ENCODE data around the gene PDCD1.
A peak's percentile ranks its signal among the peaks of the same experiment; 100 is the strongest.

Gene PDCD1

DNA sequence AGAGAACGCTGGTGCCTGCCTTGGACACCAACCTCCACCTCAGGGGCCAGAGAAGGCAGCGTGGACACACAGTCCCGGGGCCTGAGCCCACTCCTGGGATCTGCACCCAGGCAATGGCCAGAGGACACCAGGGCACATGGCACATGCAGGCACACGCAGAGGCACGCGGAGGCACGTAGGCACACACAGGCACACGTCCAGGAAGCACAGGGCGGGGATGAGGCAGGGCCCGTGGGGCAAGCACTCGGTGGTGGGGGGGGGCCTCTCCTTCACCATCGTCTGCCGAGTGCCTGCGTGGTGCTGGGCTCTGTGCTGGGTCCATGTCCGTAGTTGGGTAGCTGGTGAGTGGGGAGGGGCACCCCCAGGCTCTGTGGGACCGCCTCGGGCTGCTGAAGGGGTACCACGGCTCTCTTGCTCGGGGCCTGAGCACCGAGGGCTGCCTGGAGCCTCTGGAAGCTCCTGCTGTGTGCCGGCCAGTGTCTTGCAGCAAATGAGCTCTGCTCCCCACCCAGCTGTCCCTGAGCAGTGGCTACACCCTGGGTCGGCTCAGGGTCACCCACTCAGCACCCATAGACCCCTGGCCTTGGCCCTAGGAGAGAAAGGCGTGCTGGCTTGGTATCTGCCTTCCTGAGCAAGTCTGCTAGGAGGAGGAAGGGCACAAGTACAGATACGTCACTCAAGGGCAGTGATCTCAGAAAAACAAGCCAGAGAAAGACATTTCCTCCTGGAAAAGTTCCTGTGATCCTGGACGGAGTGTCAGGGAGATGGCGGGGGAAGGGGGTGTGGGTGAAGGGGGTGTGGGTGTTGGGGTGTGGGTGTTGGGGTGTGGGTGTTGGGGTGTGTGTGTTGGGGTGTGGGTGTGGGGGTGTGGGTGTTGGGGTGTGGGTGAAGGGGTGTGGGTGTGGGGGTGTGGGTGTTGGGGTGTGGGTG lies 37.3 kb upstream of the PDCD1 start:
- DNase-seq (ENCODE audit: low read depth): no peak

- no peak for DNase-seq (ENCODE audit: low read depth)
Measured at GRCh38 chr2:241895427-241895711, 36.7 kb upstream of the PDCD1 start.

DNA sequence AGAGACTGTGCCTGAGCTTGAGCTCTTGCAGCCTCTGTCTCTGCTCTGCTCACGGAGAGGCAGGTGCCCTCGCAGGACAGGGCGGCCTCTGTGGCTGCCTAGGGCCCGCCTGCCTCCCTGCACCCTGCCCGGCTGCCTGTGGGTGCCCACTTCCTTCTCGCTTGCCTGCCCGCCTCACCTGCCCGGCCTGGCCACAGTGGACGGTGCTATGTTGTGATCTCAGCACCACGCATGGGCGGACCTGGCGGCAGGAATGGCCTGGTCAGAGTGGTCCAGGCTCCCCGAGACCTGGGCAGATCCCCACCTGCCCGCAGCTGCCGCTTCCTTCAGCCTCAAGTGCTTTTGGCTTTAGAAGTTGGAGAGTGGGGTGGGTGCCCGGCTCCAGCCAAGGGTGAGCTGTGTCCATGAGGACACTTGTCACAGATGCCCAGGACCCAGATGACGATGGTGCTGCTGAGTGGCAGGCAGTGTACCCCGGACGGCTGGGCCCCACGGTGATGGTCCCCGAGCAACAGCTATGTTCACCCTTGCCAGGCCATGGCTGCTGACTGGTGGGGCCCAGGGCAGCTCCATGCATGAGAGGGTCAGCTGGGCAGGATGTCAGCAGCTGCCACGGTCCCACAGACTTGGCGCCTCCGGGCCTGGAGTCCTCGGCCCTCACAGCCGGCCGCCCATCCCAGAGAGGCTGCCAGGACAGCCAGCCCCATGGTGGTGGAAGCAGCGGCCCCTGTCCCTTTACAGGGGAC lies 36.2 kb upstream of the PDCD1 start:
- no peak for DNase-seq (ENCODE audit: low read depth)

- DNase-seq (ENCODE audit: low read depth): no peak
Measured at GRCh38 chr2:241894056-241894641, 35.5 kb upstream of the PDCD1 start.

DNA sequence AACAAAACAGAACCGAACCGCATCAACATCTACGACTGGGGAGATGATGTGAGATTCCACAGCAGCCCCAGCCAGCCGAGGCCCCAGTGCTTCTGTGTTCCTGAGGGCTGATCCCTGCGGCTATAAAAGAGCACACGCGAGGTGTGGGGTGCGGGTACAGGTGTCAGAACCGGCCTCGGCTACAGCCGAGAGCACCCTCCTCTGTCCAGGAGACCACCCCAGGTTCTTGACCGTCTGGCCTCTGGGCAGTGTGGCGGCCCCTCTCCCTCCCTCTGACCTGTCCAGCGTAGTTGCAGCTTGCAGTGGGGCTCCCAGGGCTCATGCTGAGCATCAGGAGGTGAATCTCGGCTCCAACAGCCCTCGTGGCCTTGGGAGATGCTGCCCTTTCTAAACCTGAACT lies 34.6 kb upstream of the PDCD1 start:
- no peak for DNase-seq (ENCODE audit: low read depth)

DNA sequence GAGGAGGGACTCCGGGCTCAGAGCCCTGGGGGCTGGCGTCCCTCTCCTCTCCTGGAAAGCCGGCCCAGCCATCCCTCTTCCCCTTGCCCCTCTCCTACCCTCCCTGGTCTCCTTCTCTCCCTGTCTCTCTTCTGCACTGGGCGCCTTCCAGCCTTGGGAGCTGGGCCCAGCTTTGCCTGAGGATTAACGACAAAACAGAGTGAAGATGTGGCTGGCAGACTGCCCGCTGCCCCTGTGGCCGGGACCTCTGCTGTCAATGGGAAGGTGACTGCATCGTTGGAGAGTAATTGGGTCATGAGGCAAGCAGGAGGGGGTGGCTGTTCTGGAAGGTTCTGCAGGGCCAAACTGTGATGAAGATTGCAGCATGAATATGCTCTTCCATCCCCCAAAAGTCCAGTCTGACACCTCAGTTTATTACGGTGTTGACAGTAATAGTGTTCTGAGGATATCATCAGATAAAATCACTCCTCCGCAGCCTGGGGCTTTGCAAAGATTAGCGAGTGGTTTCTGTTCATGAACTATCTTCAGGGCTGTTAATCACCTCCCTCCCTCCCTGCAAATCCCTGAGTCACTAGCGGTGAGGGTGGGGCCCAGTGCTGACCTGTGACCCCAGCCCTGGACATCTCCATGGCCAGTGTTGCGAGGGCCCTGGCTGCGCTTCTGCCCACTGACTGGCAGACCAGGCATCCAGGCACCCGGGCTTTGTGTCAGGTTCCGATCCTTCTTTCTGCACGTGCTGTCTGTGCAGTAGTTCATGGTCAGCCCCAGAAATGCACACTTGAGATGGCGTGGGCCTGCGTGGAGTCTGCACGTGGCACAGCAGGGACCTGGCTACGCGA lies 33.8 kb upstream of the PDCD1 start:
- no peak for DNase-seq (ENCODE audit: low read depth)

DNA sequence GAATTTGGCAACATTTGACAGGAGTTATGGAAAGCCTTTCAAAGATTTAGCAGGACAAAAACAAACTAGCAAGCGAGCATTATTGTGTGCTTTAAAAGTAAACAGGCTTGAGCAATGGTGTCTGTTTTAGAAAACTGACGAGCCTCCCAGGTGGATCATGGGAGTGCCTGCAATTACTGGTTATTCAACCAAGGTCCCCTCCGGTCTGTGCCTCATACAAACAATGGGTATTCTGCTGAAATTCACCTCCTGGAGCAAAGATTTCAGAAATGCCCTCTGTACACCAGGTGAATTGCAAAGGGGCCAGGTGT lies 33.2 kb upstream of the PDCD1 start:
- DNase-seq (ENCODE audit: low read depth): no peak

GRCh38 chr2:241891315-241891987 lies 32.8 kb upstream of the PDCD1 start:
- DNase-seq (ENCODE audit: low read depth): no peak

DNA sequence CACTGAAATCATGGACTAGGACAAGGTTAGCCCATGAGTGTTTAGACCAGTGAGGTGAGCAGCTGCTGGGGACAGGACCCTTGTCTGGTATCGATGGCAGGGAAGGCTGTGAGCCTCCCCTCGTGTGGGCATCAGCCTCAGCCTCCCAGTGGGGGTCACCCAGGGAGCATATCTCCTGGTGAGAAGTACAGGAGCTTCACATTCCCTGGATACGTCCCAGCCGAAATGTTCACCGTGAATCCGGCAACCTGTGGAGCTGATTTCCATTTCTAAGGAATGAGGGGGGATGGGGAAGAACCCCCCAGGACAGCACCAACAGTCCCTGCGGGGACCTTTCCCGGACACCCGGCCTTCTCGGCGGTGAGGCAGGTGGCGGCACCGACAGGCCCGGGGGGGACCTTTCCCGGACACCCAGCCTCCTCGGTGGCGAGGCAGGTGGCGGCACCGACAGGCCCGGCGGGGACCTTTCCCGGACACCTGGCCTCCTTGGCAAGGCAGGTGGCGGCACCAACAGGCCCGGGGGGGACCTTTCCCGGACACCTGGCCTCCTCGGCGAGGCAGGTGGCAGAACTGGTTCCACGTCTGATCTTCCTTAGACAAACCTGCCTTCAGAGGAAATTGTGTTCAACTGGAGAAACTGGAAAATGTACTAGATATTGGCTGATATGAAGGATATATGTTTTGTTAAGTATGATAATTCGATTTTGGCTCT lies 32.0 kb upstream of the PDCD1 start:
- no peak for DNase-seq (ENCODE audit: low read depth)

DNA sequence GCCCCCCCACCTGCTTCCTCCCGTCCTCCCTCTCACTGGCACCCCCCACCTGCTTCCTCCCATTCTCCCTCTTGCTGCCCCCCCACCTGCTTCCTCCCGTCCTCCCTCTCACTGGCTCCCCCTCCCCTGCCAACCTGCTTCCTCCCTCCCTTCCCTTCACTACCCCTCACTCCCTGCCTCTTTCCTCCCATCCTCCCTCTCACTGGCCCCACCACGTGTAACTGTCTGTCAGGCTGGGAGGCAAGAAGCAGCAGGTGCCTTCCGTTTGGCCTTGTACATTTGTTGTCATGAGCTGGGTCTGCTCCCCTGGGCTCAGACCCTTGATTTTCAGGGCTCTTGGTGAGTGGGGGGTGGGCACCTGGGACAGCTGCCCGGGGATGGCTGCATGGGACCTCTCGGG lies 29.9 kb upstream of the PDCD1 start:
- DNase-seq (ENCODE audit: low read depth): no peak

- no peak for DNase-seq (ENCODE audit: low read depth)
Measured at GRCh38 chr2:241887806-241888522, 29.3 kb upstream of the PDCD1 start.

DNA sequence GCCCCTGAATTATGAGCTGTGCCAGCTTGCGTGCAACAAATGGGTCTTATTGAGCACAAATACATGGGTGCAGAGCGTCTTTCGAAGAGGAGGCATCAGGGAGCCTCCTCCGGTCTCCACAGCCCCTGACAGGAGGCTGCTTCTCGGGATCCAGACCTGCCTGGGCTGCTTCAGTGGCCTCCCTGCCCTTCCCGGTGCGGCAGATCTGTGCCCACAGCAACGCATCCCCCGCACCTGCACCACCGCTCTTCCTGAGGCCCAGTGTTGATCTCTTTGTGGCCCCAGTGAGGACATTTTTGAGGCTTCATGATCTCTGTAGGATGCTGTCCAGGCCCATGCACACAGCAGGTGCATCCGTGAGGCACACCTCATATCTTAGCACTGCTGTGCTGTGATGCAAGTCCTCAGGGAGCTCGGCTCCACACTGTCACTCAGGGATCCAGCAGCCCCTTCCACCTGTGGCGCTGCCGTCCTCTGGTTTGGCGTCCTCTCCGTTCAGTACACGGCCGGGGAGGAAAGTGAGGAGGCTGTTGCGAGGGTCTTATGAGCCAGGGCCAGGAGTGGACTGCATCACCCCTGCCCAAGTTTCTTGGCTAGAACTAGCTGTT lies 28.2 kb upstream of the PDCD1 start:
- DNase-seq (ENCODE audit: low read depth): no peak

DNA sequence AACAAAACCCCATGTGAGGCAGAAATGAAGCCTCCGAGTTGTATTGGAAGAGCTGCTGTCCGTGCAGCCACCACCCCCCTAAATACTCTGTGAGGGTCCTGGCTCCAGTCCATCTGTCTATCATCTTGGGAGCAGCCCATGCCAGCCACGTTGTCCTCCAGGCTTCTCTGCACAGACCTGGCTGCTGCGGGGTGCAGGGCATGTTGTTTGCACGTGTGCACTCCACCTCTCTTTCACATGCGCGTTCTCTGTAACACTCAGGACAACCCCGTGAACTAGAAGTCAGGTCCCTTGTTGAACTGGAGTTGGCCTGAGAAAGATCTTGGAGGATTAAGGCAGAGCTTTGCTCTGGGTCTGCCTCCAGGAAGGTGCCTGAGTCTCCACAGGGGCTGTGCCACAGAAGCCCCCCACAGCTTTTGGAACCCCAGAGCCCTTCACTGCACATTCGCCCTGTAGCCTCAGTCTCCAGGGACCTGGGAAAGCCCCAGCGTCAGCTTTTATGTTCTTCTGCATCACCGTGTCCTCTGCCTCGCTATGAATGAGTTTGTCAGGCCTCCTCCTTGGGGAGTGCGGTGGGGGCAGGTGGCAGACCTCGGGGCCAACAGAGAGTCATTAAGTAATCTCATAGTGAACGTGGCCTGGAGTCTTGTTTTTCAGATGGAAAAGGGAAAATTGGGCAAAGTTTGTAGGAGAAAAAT lies 27.4 kb upstream of the PDCD1 start:
- no peak for DNase-seq (ENCODE audit: low read depth)

- DNase-seq (ENCODE audit: low read depth): no peak
Measured at GRCh38 chr2:241885291-241885945, 26.7 kb upstream of the PDCD1 start.

- no peak for DNase-seq (ENCODE audit: low read depth)
Measured at GRCh38 chr2:241884951-241885290, 26.2 kb upstream of the PDCD1 start.

DNA sequence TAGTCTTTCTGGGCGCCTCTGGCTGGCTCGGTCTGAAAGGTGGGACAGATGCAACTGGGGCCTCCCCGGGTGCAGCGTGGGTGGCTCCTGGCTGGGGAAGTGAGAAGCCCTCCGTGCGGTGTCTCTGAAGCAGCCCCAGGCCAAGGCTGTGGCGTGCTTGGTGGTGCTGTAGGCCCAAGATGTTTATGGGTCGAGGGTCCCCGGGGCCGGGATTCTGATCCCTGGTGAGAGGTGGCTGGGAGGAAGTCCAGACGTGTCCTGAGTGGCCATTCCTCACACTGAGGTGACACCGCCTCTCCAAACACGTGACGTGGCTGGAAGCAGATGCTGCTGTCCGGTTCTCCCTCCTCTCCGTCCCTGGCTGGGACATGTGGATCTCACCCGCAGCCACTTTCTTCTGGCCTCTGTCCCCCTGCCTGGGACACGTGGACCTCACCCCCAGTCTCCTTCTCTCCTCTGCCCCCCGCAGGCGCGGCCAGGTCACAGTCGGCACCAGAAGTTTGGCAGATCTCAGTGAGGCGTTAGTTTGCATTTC lies 23.5 kb upstream of the PDCD1 start:
- peak; percentile 62 for DNase-seq (ENCODE audit: low read depth)

DNA sequence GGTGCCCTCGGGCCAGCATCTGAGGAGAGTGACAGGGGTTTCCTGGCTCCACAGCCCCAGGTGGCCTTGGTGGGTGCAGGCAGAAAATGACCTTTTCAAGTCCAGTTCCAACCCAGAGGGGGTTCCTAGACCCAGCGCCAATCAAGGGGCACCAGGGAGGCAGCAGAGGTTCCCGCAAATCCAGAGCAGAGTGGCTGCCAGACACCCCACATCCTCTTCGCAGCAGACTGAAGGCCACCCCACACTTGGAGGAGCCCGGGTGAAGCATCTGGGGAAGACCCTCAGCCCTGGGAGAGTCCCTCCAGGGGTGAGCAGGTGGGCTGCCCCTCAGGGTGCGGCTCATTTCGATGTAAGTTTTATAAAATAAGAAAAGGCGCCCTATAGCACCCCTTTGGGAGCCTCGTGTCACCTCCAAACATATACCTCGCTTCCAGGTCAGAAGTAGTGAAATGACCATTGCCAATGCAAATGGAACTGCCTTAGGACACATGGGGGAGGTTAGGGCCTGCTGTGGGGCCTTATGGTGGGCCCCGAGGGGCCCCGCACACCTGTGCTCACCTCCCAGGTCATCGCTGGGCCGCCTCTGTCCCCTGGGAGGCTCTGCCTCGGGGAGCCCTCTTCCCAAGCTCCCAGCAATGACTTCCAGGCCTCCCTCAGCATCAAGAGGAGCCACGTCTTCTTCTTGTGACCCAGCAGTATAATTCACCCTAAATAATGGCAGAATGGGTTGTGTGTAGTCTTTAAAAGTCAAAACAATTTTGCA lies 21.8 kb upstream of the PDCD1 start:
- no peak for DNase-seq (ENCODE audit: low read depth)

DNA sequence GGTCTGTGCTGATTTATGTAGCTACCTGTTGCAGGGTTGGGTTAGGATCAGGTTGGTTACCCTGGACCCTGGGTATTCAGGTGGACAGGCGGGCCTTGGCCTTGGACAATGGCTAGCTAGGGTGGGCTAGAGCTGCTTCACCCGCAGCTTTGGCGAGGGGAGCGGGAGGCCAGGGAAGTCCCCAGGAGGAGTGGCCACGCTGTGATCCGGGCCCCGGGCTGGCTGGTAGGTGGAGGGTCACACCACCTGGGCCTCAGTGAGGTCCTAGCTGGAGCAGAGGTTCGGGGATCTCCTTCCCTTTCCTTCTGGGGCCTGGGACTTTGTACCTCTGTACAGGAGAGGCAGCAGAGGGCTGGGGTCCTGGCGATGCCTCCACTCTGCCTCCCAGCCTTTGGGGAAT lies 20.6 kb upstream of the PDCD1 start:
- DNase-seq (ENCODE audit: low read depth): no peak

Data from activated T-cell treated with anti-CD3 and anti-CD28 coated beads for 24 hours (primary cell).